ENCODE results near the gene SCFD2.

DNA sequence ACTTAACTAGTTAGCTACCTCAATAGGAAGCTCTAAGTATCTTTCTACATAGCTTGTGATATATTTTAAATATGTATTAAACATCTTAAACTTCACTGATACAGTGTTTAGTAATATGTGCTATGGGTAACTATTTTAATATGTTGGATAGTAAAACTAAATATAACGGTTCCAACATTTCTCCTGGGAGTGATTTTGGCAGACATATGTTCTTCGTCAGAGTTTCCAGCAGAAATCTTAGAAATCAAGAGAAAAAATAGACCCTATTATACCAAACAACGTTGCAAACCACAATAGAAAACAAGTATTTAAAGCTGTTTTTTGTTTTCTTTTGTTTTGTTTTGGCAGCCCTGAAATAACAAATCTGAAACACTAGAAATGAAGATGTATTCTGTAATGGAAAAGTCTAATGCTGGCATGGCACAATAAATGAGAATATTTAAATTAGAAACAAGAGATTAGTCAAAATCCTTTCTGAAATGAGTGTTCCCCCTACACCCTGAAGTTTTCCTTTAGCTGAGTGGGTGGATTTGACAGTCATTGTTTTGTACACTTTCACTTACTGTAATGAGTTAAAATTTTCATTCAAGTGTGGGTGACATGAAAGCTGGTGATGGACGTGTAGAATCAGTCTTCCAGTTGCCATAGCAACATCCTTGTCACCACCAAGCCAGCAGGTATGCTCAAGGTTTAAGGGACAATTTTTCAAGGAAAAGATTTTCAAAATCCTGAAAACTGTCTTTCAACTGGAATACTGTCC is 233.5 kb downstream of the SCFD2 start:
- TF ChIP-seq, protein P1, sequence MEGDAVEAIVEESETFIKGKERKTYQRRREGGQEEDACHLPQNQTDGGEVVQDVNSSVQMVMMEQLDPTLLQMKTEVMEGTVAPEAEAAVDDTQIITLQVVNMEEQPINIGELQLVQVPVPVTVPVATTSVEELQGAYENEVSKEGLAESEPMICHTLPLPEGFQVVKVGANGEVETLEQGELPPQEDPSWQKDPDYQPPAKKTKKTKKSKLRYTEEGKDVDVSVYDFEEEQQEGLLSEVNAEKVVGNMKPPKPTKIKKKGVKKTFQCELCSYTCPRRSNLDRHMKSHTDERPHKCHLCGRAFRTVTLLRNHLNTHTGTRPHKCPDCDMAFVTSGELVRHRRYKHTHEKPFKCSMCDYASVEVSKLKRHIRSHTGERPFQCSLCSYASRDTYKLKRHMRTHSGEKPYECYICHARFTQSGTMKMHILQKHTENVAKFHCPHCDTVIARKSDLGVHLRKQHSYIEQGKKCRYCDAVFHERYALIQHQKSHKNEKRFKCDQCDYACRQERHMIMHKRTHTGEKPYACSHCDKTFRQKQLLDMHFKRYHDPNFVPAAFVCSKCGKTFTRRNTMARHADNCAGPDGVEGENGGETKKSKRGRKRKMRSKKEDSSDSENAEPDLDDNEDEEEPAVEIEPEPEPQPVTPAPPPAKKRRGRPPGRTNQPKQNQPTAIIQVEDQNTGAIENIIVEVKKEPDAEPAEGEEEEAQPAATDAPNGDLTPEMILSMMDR (IDR thresholded peaks at IDR 0.05), result no peak
- TF ChIP-seq POLR2A (IDR thresholded peaks at IDR 0.05), result no peak

All from sigmoid colon (tissue), 3 donors.